C4-2B (cell line): ENCODE measurements around the gene ZNF652.

Experiments
- ZFX ChIP-seq: fragments of 450-650 bp; IDR thresholded peaks from 2 replicates; pipeline ENCODE4 v1.6.1; 2017
- TF ChIP-seq, protein P1 (sequence below): fragments of 450-650 bp; conservative IDR thresholded peaks from 2 replicates; pipeline ENCODE4 v1.5.1; 2017; ENCODE audit warnings: mild to moderate bottlenecking

DNA sequence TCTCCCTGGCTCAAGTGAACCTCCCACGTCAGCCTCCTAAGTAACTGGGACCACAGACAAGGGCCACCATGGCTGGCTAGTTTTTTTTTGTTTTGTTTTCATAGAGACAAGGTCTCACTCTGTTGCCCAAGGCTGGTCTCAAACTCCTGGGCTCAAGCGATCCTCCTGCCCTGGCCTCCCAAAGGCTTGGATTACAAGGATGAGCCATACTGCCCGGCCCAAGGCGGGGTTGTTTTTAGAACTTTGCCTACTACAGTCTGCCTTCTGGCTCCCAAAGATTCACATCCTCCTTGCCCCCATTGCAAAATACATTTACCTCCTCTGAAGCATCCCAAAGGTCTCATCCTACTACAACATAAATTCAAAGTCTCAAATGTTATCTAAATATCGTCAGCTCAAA lies 82.0 kb downstream of the ZNF652 start:
- TF ChIP-seq, protein P1, sequence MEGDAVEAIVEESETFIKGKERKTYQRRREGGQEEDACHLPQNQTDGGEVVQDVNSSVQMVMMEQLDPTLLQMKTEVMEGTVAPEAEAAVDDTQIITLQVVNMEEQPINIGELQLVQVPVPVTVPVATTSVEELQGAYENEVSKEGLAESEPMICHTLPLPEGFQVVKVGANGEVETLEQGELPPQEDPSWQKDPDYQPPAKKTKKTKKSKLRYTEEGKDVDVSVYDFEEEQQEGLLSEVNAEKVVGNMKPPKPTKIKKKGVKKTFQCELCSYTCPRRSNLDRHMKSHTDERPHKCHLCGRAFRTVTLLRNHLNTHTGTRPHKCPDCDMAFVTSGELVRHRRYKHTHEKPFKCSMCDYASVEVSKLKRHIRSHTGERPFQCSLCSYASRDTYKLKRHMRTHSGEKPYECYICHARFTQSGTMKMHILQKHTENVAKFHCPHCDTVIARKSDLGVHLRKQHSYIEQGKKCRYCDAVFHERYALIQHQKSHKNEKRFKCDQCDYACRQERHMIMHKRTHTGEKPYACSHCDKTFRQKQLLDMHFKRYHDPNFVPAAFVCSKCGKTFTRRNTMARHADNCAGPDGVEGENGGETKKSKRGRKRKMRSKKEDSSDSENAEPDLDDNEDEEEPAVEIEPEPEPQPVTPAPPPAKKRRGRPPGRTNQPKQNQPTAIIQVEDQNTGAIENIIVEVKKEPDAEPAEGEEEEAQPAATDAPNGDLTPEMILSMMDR = no peak
- no peak for TF ChIP-seq ZFX
